GM23338 (cell line): ENCODE data around the gene VN1R5. TPM values are rescaled to one million over a fixed set of nuclear protein-coding genes. Genes with fewer than 3 reads are reported as not detected.
A peak's percentile ranks its signal among the peaks of the same experiment; 100 is the strongest.

Source experiments
- ATAC-seq: fragments of 200-7000 bp; cut with Tn5 transposase; 3 replicates; pipeline ENCODE4 v1.9.1; 2020
- DNase-seq: peaks from one replicate; pipeline ENCODE4 v3.0.0-alpha.2; 2015; ENCODE audit warnings: low spot score
- H2AFZ ChIP-seq: fragments of 200-600 bp; sonication (generic); 2 replicates; pipeline ENCODE4 v1.8.0; 2016; ENCODE audit warnings: antibody characterized with exemption, mild to moderate bottlenecking, moderate library complexity
- H3F3A ChIP-seq: fragments of 200-600 bp; sonication (generic); replicated peaks from 2 replicates; pipeline ENCODE4 v1.8.0; 2017; ENCODE audit warnings: antibody characterized with exemption, mixed run types, low read depth
- H3K27ac ChIP-seq: fragments of 200-600 bp; sonication (generic); 2 replicates; pipeline ENCODE4 v1.6.1; 2016; ENCODE audit warnings: low read depth
- H3K27me3 ChIP-seq: fragments of 200-600 bp; sonication (generic); 2 replicates; pipeline ENCODE4 v1.8.0; 2016; ENCODE audit warnings: mild to moderate bottlenecking, mixed run types, moderate library complexity; ENCODE audit not compliant: insufficient read depth
- H3K36me3 ChIP-seq: fragments of 200-600 bp; sonication (generic); 2 replicates; pipeline ENCODE4 v1.8.0; 2016; ENCODE audit warnings: mild to moderate bottlenecking; ENCODE audit not compliant: insufficient read depth
- H3K4me1 ChIP-seq: fragments of 200-600 bp; sonication (generic); 2 replicates; pipeline ENCODE4 v1.8.0; 2016; ENCODE audit warnings: mild to moderate bottlenecking, moderate library complexity; ENCODE audit not compliant: insufficient read depth
- H3K4me2 ChIP-seq: fragments of 200-600 bp; sonication (generic); 2 replicates; pipeline ENCODE4 v1.7.1; 2017; ENCODE audit warnings: mixed run types
- H3K4me3 ChIP-seq: fragments of 200-600 bp; sonication (generic); 2 replicates; pipeline ENCODE4 v1.6.1; 2016; ENCODE audit warnings: mixed run types
- H3K79me2 ChIP-seq: fragments of 200-600 bp; sonication (generic); replicated peaks from 2 replicates; pipeline ENCODE4 v1.8.0; 2017; ENCODE audit warnings: mild to moderate bottlenecking; ENCODE audit not compliant: insufficient read depth
- H3K9me2 ChIP-seq: fragments of 200-600 bp; sonication (generic); 2 replicates; pipeline ENCODE4 v1.8.0; 2017; ENCODE audit not compliant: insufficient read depth
- H4K20me1 ChIP-seq: fragments of 200-600 bp; sonication (generic); replicated peaks from 2 replicates; pipeline ENCODE4 v1.8.0; 2017; ENCODE audit warnings: mild to moderate bottlenecking; ENCODE audit not compliant: insufficient read depth
- H3K27ac Mint-ChIP-seq: 2 replicates; pipeline ENCODE4 v1.8.0; 2020; ENCODE audit warnings: inconsistent platforms, mild to moderate bottlenecking, moderate library complexity, mixed read lengths
- H3K27me3 Mint-ChIP-seq: 3 replicates; pipeline ENCODE4 v1.8.0; 2022; ENCODE audit warnings: low read depth, mild to moderate bottlenecking, moderate library complexity, mixed read lengths, inconsistent platforms; ENCODE audit not compliant: insufficient read depth, poor library complexity
- H3K36me3 Mint-ChIP-seq: 3 replicates; pipeline ENCODE4 v1.8.0; 2021; ENCODE audit warnings: low read depth, mild to moderate bottlenecking, inconsistent platforms, moderate library complexity, mixed read lengths
- H3K4me1 Mint-ChIP-seq: 3 replicates; pipeline ENCODE4 v1.8.0; 2020; ENCODE audit warnings: mild to moderate bottlenecking, inconsistent platforms, mixed read lengths
- H3K4me3 Mint-ChIP-seq: 3 replicates; pipeline ENCODE4 v1.8.0; 2021; ENCODE audit warnings: moderate library complexity, mild to moderate bottlenecking, inconsistent platforms, mixed read lengths
- H3K9me3 Mint-ChIP-seq: 3 replicates; pipeline ENCODE4 v1.8.0; 2020; ENCODE audit warnings: moderate library complexity, mild to moderate bottlenecking, inconsistent platforms, mixed read lengths
- CREB1 ChIP-seq: fragments of 250-450 bp; sonication (Bioruptor Pico); IDR thresholded peaks from 2 replicates; pipeline ENCODE4 v1.5.0; 2020; ENCODE audit warnings: low read depth, mild to moderate bottlenecking, moderate library complexity
- CTCF ChIP-seq, 2 experiments: fragments of 200-600 bp in 1 of 2; sonication (generic) in 1 of 2; conservative IDR thresholded peaks; 2 replicates each; pipeline versions ENCODE4 v1.5.1 to v1.6.1; 2016 to 2017; ENCODE audit warnings: antibody characterized with exemption in 2 of 2, low read depth in 2 of 2, mild to moderate bottlenecking in 2 of 2, moderate library complexity in 1 of 2
- EZH2 ChIP-seq: fragments of 200-600 bp; sonication (generic); IDR thresholded peaks from one replicate; pipeline ENCODE4 v1.8.0; 2017; ENCODE audit warnings: antibody characterized with exemption, mild to moderate bottlenecking, low read depth; ENCODE audit not compliant: unreplicated experiment
- EZH2phosphoT487 ChIP-seq: fragments of 200-600 bp; sonication (generic); IDR thresholded peaks from one replicate; pipeline ENCODE4 v1.8.1; 2018; ENCODE audit warnings: antibody characterized with exemption; ENCODE audit not compliant: unreplicated experiment
- JUNB ChIP-seq: IDR thresholded peaks from one replicate; pipeline ENCODE4 v1.6.1; 2016; ENCODE audit warnings: antibody characterized with exemption; ENCODE audit not compliant: unreplicated experiment
- POLR2AphosphoS5 ChIP-seq: IDR thresholded peaks from 2 replicates; pipeline ENCODE4 v1.6.1; 2016; ENCODE audit warnings: antibody characterized with exemption, low read depth
- ZNF331 ChIP-seq: fragments of 250-450 bp; sonication (Bioruptor Pico); IDR thresholded peaks from 2 replicates; pipeline ENCODE4 v1.5.0; 2020; ENCODE audit warnings: low read depth, mild to moderate bottlenecking, moderate library complexity
- polyA plus RNA-seq: library from polyadenylated mRNA; unstranded; fragments of >200 nt; fragmentation: Nextera tagmentation; extraction: Ambion mirVana; gene quantifications from 2 replicates; pipeline ENCODE4 v1.2.1, GENCODE V29; 2016
- total RNA-seq: library from RNA; depleted of rRNA; stranded (reverse); fragments of >200 nt; shearing (Covaris generic); gene quantifications from 2 replicates; pipeline ENCODE4 v1.2.3, GENCODE V29; 2014
- TF ChIP-seq, protein P1 (sequence below): IDR thresholded peaks from 2 replicates; pipeline ENCODE4 v1.6.1; 2016; ENCODE audit warnings: antibody characterized with exemption
- TF ChIP-seq, protein P2 (sequence below): fragments of 250-450 bp; sonication (Bioruptor Pico); IDR thresholded peaks from 2 replicates; pipeline ENCODE4 v1.5.0; 2020; ENCODE audit warnings: mild to moderate bottlenecking, moderate library complexity

The VN1R5 gene
- total and polyA plus RNA-seq, 2 experiments from 2014 or later, result not detected

- peaks cover 3% of the 10 kb centered on the region for H3K27me3 Mint-ChIP-seq
- peak overlapping the region; percentile 81 for H3K4me2 ChIP-seq
- H3K27me3 ChIP-seq, result no peaks in the 10 kb centered on the region
- H3K4me1 Mint-ChIP-seq, result peaks cover 22% of the 10 kb centered on the region
- TF ChIP-seq CREB1 (CRISPR knock-in tag) (peak; percentile 79), ZNF331 (CRISPR knock-in tag) (no peak), EZH2phosphoT487 (no peak), EZH2 (no peak), CTCF (conservative IDR thresholded peaks at IDR 0.05; ENCODE audit: low read depth in 2 of 2) (no peak), POLR2AphosphoS5 (peak; percentile 95), JUNB (no peak)
- TF ChIP-seq, protein P1, sequence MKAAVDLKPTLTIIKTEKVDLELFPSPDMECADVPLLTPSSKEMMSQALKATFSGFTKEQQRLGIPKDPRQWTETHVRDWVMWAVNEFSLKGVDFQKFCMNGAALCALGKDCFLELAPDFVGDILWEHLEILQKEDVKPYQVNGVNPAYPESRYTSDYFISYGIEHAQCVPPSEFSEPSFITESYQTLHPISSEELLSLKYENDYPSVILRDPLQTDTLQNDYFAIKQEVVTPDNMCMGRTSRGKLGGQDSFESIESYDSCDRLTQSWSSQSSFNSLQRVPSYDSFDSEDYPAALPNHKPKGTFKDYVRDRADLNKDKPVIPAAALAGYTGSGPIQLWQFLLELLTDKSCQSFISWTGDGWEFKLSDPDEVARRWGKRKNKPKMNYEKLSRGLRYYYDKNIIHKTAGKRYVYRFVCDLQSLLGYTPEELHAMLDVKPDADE, result no peak
- TF ChIP-seq, protein P2, sequence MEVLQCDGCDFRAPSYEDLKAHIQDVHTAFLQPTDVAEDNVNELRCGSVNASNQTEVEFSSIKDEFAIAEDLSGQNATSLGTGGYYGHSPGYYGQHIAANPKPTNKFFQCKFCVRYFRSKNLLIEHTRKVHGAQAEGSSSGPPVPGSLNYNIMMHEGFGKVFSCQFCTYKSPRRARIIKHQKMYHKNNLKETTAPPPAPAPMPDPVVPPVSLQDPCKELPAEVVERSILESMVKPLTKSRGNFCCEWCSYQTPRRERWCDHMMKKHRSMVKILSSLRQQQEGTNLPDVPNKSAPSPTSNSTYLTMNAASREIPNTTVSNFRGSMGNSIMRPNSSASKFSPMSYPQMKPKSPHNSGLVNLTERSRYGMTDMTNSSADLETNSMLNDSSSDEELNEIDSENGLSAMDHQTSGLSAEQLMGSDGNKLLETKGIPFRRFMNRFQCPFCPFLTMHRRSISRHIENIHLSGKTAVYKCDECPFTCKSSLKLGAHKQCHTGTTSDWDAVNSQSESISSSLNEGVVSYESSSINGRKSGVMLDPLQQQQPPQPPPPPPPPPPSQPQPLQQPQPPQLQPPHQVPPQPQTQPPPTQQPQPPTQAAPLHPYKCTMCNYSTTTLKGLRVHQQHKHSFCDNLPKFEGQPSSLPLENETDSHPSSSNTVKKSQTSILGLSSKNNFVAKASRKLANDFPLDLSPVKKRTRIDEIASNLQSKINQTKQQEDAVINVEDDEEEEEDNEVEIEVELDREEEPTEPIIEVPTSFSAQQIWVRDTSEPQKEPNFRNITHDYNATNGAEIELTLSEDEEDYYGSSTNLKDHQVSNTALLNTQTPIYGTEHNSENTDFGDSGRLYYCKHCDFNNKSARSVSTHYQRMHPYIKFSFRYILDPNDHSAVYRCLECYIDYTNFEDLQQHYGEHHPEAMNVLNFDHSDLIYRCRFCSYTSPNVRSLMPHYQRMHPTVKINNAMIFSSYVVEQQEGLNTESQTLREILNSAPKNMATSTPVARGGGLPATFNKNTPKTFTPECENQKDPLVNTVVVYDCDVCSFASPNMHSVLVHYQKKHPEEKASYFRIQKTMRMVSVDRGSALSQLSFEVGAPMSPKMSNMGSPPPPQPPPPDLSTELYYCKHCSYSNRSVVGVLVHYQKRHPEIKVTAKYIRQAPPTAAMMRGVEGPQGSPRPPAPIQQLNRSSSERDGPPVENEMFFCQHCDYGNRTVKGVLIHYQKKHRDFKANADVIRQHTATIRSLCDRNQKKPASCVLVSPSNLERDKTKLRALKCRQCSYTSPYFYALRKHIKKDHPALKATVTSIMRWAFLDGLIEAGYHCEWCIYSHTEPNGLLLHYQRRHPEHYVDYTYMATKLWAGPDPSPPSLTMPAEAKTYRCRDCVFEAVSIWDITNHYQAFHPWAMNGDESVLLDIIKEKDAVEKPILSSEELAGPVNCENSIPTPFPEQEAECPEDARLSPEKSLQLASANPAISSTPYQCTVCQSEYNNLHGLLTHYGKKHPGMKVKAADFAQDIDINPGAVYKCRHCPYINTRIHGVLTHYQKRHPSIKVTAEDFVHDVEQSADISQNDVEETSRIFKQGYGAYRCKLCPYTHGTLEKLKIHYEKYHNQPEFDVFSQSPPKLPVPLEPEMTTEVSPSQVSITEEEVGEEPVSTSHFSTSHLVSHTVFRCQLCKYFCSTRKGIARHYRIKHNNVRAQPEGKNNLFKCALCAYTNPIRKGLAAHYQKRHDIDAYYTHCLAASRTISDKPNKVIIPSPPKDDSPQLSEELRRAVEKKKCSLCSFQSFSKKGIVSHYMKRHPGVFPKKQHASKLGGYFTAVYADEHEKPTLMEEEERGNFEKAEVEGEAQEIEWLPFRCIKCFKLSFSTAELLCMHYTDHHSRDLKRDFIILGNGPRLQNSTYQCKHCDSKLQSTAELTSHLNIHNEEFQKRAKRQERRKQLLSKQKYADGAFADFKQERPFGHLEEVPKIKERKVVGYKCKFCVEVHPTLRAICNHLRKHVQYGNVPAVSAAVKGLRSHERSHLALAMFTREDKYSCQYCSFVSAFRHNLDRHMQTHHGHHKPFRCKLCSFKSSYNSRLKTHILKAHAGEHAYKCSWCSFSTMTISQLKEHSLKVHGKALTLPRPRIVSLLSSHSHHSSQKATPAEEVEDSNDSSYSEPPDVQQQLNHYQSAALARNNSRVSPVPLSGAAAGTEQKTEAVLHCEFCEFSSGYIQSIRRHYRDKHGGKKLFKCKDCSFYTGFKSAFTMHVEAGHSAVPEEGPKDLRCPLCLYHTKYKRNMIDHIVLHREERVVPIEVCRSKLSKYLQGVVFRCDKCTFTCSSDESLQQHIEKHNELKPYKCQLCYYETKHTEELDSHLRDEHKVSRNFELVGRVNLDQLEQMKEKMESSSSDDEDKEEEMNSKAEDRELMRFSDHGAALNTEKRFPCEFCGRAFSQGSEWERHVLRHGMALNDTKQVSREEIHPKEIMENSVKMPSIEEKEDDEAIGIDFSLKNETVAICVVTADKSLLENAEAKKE (CRISPR knock-in tag), result no peak
- H3K4me3 Mint-ChIP-seq, result peak overlapping the region; percentile 91
- no peaks in the 10 kb centered on the region for H3K36me3 ChIP-seq
- H2AFZ ChIP-seq, result peak overlapping the region; percentile 21; the same call in 1 of the 2 replicates
- peak overlapping the region; percentile 68 for H3K4me3 ChIP-seq
- 0 out of 2 replicates have a peak overlapping the region, but pooled peaks have one; percentile 23 for H3K27ac Mint-ChIP-seq
- H3K9me2 ChIP-seq, result no peaks in the 10 kb centered on the region
- H4K20me1 ChIP-seq, result peaks cover 26% of the 10 kb centered on the region
- peaks cover 46% of the 10 kb centered on the region for H3K79me2 ChIP-seq
- DNase-seq (peak; percentile 99), ATAC-seq (peak; percentile 98)
- no peaks in the 10 kb centered on the region for H3F3A ChIP-seq
- no peaks in the 10 kb centered on the region for H3K9me3 Mint-ChIP-seq
- peaks cover 5% of the 10 kb centered on the region; the same call in 2 of the 3 replicates for H3K36me3 Mint-ChIP-seq
- peak overlapping the region; percentile 32; the same call in 1 of the 2 replicates for H3K27ac ChIP-seq
- H3K4me1 ChIP-seq, result peaks cover 23% of the 10 kb centered on the region
Measured at GRCh38 chr1:247210376-247211117, 45.3 kb upstream of the VN1R5 start.
